H1 (cell line): ENCODE measurements around the gene ATP11A. TPM values are rescaled to one million over a fixed set of nuclear protein-coding genes. Genes with fewer than 3 reads are reported as not detected.

Source experiments
- CTCF ChIA-PET: fragments of 300-600 bp; sonication (Branson Sonifier 250); formaldehyde crosslinking; loops from one replicate; lab custom pipeline; 2021; ENCODE audit not compliant: partially characterized antibody; lab: Charles Lee
- POLR2A ChIA-PET: fragments of 300-600 bp; sonication (Branson Sonifier 250); formaldehyde crosslinking; loops from one replicate; lab custom pipeline; 2021; ENCODE audit warnings: inconsistent platforms; ENCODE audit not compliant: partially characterized antibody; lab: Charles Lee
- DNase-seq, 2 experiments: peaks; one replicate each; pipeline versions ENCODE4 v3.0.0 to v3.0.0-alpha.2; 2010 to 2022; ENCODE audit warnings: low spot score in 2 of 2, low read depth in 1 of 2, mixed read lengths in 1 of 2
- FAIRE-seq: peaks from 2 replicates; lab custom pipeline; 2011; peaks lifted over from hg19 to GRCh38; lab: Jason Lieb, UNC
- H2AFZ ChIP-seq: 2 replicates; pipeline ENCODE4 v1.8.1; 2012; ENCODE audit warnings: low read length, inconsistent platforms
- H2AK5ac ChIP-seq: 2 replicates; pipeline ENCODE4 v1.6.1; 2013; ENCODE audit warnings: low read depth, low read length
- H2BK120ac ChIP-seq: replicated peaks from 2 replicates; pipeline ENCODE3; 2013; ENCODE audit warnings: low read depth, low read length, inconsistent platforms
- H2BK12ac ChIP-seq: 2 replicates; pipeline ENCODE4 v1.6.1; 2013; ENCODE audit warnings: low read depth, low read length
- H2BK15ac ChIP-seq: 2 replicates; pipeline ENCODE4 v1.6.1; 2013; ENCODE audit warnings: low read length
- H2BK20ac ChIP-seq: 2 replicates; pipeline ENCODE4 v1.6.1; 2013; ENCODE audit warnings: low read length
- H2BK5ac ChIP-seq: 2 replicates; pipeline ENCODE4 v1.6.1; 2013; ENCODE audit warnings: low read depth, low read length
- H3K14ac ChIP-seq: 2 replicates; pipeline ENCODE4 v1.6.1; 2013; ENCODE audit warnings: inconsistent platforms; ENCODE audit not compliant: insufficient read length
- H3K18ac ChIP-seq: 2 replicates; pipeline ENCODE4 v1.6.1; 2013; ENCODE audit warnings: low read length; ENCODE audit errors: extremely low read depth
- H3K23ac ChIP-seq: 2 replicates; pipeline ENCODE4 v1.6.1; 2013; ENCODE audit warnings: inconsistent platforms; ENCODE audit not compliant: insufficient read length
- H3K23me2 ChIP-seq: 2 replicates; pipeline ENCODE4 v1.6.1; 2013; ENCODE audit warnings: low read depth, low read length
- H3K27ac ChIP-seq: 2 replicates; pipeline ENCODE4 v1.6.1; 2011; ENCODE audit warnings: low read depth, low read length, inconsistent platforms
- H3K27me3 ChIP-seq, 4 experiments: replicated peaks in 1 of 4; 1 replicate in 1 of 4; 2 replicates in 3 of 4; pipeline versions ENCODE4 v1.6.1 to v1.8.1; 2011 to 2013; ENCODE audit warnings: low read length in 3 of 4, mild to moderate bottlenecking in 3 of 4, inconsistent platforms in 2 of 4, mixed read lengths in 2 of 4, moderate library complexity in 1 of 4; ENCODE audit not compliant: control insufficient read depth in 3 of 4, insufficient read depth in 3 of 4; ENCODE audit errors: extremely low read depth in 1 of 4
- H3K36me3 ChIP-seq, 4 experiments: 2 replicates each; pipeline versions ENCODE4 v1.6.1 to v1.8.1; 2011 to 2013; ENCODE audit warnings: mild to moderate bottlenecking in 4 of 4, low read length in 3 of 4, moderate library complexity in 2 of 4, control low read depth in 1 of 4, inconsistent platforms in 1 of 4; ENCODE audit not compliant: insufficient read depth in 4 of 4, control insufficient read depth in 2 of 4
- H3K4ac ChIP-seq: replicated peaks from 2 replicates; pipeline ENCODE3; 2013; ENCODE audit warnings: low read length, low read depth, mixed read lengths, inconsistent platforms; ENCODE audit not compliant: insufficient read length
- H3K4me1 ChIP-seq, 4 experiments: replicated peaks in 1 of 4; 1 replicate in 1 of 4; 2 replicates in 3 of 4; pipeline versions ENCODE4 v1.6.1 to v1.8.1; 2011 to 2013; ENCODE audit warnings: low read length in 3 of 4, inconsistent platforms in 2 of 4, mixed read lengths in 1 of 4; ENCODE audit not compliant: insufficient read depth in 4 of 4, control insufficient read depth in 3 of 4
- H3K4me2 ChIP-seq, 2 experiments: 2 replicates each; pipeline versions ENCODE4 v1.6.1 to v1.8.1; 2011 to 2013; ENCODE audit warnings: low read depth in 2 of 2, low read length in 2 of 2, control low read depth in 1 of 2, inconsistent platforms in 1 of 2, mild to moderate bottlenecking in 1 of 2; ENCODE audit not compliant: insufficient read depth in 1 of 2
- H3K4me3 ChIP-seq, 4 experiments: fragments of 200-600, 300-600 bp in 1 of 4; sonication (generic), shearing (Covaris generic), sonication (Bioruptor Twin) in 1 of 4; 2 replicates each; pipeline versions ENCODE4 v1.5.1 to v1.8.1; 2011 to 2016; ENCODE audit warnings: low read length in 4 of 4, low read depth in 3 of 4, control low read depth in 2 of 4, inconsistent platforms in 2 of 4, mild to moderate bottlenecking in 2 of 4, mixed read lengths in 1 of 4, moderate library complexity in 1 of 4; ENCODE audit not compliant: insufficient read depth in 2 of 4; ENCODE audit errors: extremely low read depth in 1 of 4
- H3K56ac ChIP-seq: replicated peaks from 2 replicates; pipeline ENCODE3; 2013; ENCODE audit warnings: low read depth, mild to moderate bottlenecking, mixed read lengths, low read length, inconsistent platforms; ENCODE audit not compliant: insufficient read length
- H3K79me1 ChIP-seq: 2 replicates; pipeline ENCODE4 v1.6.1; 2013; ENCODE audit warnings: low read depth, low read length, control low read depth
- H3K79me2 ChIP-seq, 2 experiments: 2 replicates each; pipeline versions ENCODE4 v1.6.1 to v1.8.1; 2012 to 2013; ENCODE audit warnings: low read length in 2 of 2, mild to moderate bottlenecking in 2 of 2, inconsistent platforms in 1 of 2; ENCODE audit not compliant: insufficient read depth in 2 of 2, control insufficient read depth in 1 of 2
- H3K9ac ChIP-seq, 4 experiments: replicated peaks in 1 of 4; 1 replicate in 1 of 4; 2 replicates in 3 of 4; pipeline versions ENCODE4 v1.6.1 to v1.8.1; 2011 to 2013; ENCODE audit warnings: low read depth in 3 of 4, low read length in 3 of 4, control low read depth in 2 of 4, mild to moderate bottlenecking in 2 of 4, moderate library complexity in 2 of 4, inconsistent platforms in 1 of 4; ENCODE audit errors: extremely low read depth in 1 of 4
- H3K9me3 ChIP-seq, 2 experiments: 2 replicates each; pipeline versions ENCODE4 v1.6.1 to v1.8.1; 2012 to 2013; ENCODE audit warnings: mild to moderate bottlenecking in 2 of 2, moderate library complexity in 2 of 2, control low read depth in 1 of 2, inconsistent platforms in 1 of 2, low read depth in 1 of 2, low read length in 1 of 2, mixed read lengths in 1 of 2; ENCODE audit not compliant: insufficient read depth in 2 of 2
- H4K20me1 ChIP-seq, 2 experiments: replicated peaks in 1 of 2; 2 replicates each; pipeline versions ENCODE3 to v1.8.1; 2011 to 2013; ENCODE audit warnings: inconsistent platforms in 2 of 2, low read length in 2 of 2, mild to moderate bottlenecking in 1 of 2; ENCODE audit not compliant: insufficient read depth in 2 of 2, control insufficient read depth in 1 of 2
- H4K5ac ChIP-seq: 2 replicates; pipeline ENCODE4 v1.6.1; 2013; ENCODE audit warnings: low read length, low read depth, mixed read lengths, inconsistent platforms; ENCODE audit not compliant: insufficient read length
- H4K8ac ChIP-seq: 2 replicates; pipeline ENCODE4 v1.8.0; 2013; ENCODE audit warnings: mild to moderate bottlenecking, moderate library complexity, low read length, inconsistent platforms; ENCODE audit not compliant: insufficient read depth; ENCODE audit errors: extremely low read depth
- H4K91ac ChIP-seq: replicated peaks from 2 replicates; pipeline ENCODE3; 2013; ENCODE audit warnings: low read length, mixed read lengths, inconsistent platforms; ENCODE audit not compliant: insufficient read length
- WGBS, 2 experiments: shearing (Covaris generic) in 1 of 2; methylation state at CpG; one replicate each; pipeline versions ENCODE4 v1.1.6 to v1.1.7; 2013 to 2015; ENCODE audit warnings: low lambda C conversion rate in 2 of 2, mixed read lengths in 2 of 2, inconsistent platforms in 1 of 2, low coverage in 1 of 2, missing lambda C conversion rate in 1 of 2; ENCODE audit not compliant: insufficient replicate concordance in 2 of 2, insufficient coverage in 1 of 2, insufficient read length in 1 of 2; ENCODE audit errors: extremely low coverage in 1 of 2, missing lambda C conversion rate in 1 of 2; 5-methylcytosine and 5-hydroxymethylcytosine counted together
- polyA plus RNA-seq, 7 experiments: library from polyadenylated mRNA; depleted of rRNA in 3 of 7; stranded (reverse) in 5 of 7; unstranded in 2 of 7; fragments of >200 nt in 5 of 7; fragments of 200-250 nt in 2 of 7; gene quantifications; 1 replicate in 5 of 7; 2 replicates in 1 of 7; 4 replicates in 1 of 7; pipeline versions ENCODE4 v1.2.1 to v1.2.3, GENCODE V29; 2011 to 2013; ENCODE audit warnings: missing spikeins in 2 of 7, mixed read lengths in 2 of 7
- total RNA-seq: library from RNA; stranded (reverse); fragmentation: NEBNext Ultra II Directional; extraction: Animal tissue kit (Norgen Biotek cat#: 25700); gene quantifications from 2 replicates; pipeline ENCODE4 v1.2.1, GENCODE V29; 2021

Gene ATP11A
- total and polyA plus RNA-seq, 2 of the 8 experiments (the other 6 are each of a cell fraction or from before 2014, with no cell fraction given): 28.8 to 72.9 TPM

DNA sequence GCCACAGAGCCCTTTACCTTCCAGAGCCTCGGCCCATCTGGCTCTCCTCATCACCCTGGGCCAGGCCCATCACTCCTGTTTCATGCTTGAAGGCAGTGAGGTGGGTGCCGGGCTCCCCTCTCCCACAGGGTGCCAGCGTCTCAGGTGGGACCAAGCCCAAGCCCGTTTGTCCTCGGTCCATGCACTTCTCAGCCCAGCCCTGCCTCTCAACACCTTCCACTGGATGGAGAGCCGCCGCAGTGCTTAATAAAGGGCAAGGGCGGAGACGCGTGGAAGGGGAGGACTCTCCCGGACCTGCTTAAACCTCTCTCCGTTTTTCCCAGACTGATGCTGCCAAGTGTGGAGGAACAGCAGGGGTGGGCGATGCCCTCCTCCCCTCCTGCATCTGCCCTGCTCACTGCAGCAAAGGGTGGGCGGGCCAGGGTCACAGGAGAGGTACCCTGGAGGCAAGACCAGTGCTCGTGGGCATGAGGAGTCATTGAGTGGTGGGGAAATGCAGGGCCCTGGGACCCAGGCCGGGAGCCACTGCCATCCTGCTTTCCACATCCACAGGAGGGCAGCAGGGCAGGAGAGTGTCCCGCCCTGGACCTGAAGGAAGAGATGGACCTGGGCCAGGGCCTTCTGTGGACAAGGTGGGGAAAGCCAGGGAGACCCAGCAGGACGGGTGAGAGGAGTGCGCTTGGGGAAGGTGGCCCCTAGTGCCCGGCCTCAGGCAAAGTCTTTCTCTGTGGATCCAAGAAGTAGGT, 9.7 kb upstream of the ATP11A start:
- no peak for FAIRE-seq
- Histone ChIP-seq H3K4ac (no peak overlapping the region), H2BK12ac (no peak overlapping the region), H3K79me2 (no peaks in the 10 kb centered on the region), H3K27me3 (no peaks in the 10 kb centered on the region), H2AK5ac (no peak overlapping the region), H3K14ac (no peak overlapping the region), H3K9me3 (peaks cover 0 to 7% of the 10 kb centered on the region in 2 experiments; a peak in 1 of 4 replicates), H2BK120ac (no peak overlapping the region), H3K4me3 (no peak overlapping the region), H3K27ac (no peak overlapping the region), H4K8ac (peak overlapping the region; percentile 46), H2BK20ac (no peak overlapping the region), H3K18ac (no peak overlapping the region), H3K23ac (no peak overlapping the region), H3K36me3 (no peaks in the 10 kb centered on the region), H3K79me1 (no peaks in the 10 kb centered on the region), H4K5ac (no peak overlapping the region), H2AFZ (no peak overlapping the region), H3K9ac (no peak overlapping the region; a peak in 1 of 7 replicates), H2BK15ac (no peak overlapping the region), H4K91ac (no peak overlapping the region), H3K4me1 (no peaks in the 10 kb centered on the region), H3K23me2 (no peaks in the 10 kb centered on the region), H2BK5ac (no peak overlapping the region), H3K4me2 (no peak overlapping the region), H3K56ac (no peak overlapping the region), H4K20me1 (no peaks in the 10 kb centered on the region)
- CTCF ChIA-PET: interaction anchor here (1.0 to 1.1 kb wide), 3 partner anchors 40 to 426 kb away, joined by 3 read pairs; no protein-coding TSS in a partner anchor
- WGBS, 2 experiments: 84% methylated on average over 12 of the region's 20 CpGs; no CpG with 5 or more reads in 1 of the 2 experiments
- DNase-seq: peak in 1 of 2 experiments; percentile 39
- POLR2A ChIA-PET: no interaction called here
